Ovary (tissue), 9 donors: ENCODE results near the gene TAF3. TPM values are rescaled to one million over a fixed set of nuclear protein-coding genes. Genes with fewer than 3 reads are reported as not detected.

Experiments
- DNase-seq, 5 donors: peaks; one replicate each; pipeline ENCODE4 v3.0.0-alpha.2; 2019 to 2020
- H3K27ac ChIP-seq, 2 donors: fragments of 200-600 bp; one replicate each; pipeline versions ENCODE4 v1.5.1 to v1.8.0; 2019 to 2022
- H3K27me3 ChIP-seq: fragments of 200-600 bp; one replicate; pipeline ENCODE4 v1.8.0; 2022
- H3K36me3 ChIP-seq: fragments of 200-600 bp; sonication (generic); one replicate; pipeline ENCODE4 v1.5.1; 2019
- H3K4me1 ChIP-seq: one replicate; pipeline ENCODE4 v1.8.1; 2013; ENCODE audit warnings: mild to moderate bottlenecking, moderate library complexity; ENCODE audit not compliant: insufficient read depth
- H3K4me3 ChIP-seq: fragments of 200-600 bp; sonication (generic); one replicate; pipeline ENCODE4 v1.5.1; 2017
- H3K9me3 ChIP-seq, 2 donors: fragments of 200-600 bp in 1 of 2; sonication (generic) in 1 of 2; one replicate each; pipeline versions ENCODE4 v1.5.1 to v1.8.1; 2013 to 2019; ENCODE audit warnings: mild to moderate bottlenecking in 1 of 2, moderate library complexity in 1 of 2
- CTCF ChIP-seq, 3 donors: fragments of 450-650 bp in 2 of 3; fragments of 200-600 bp in 1 of 3; IDR thresholded peaks; one replicate each; pipeline versions ENCODE4 v1.5.1 to v1.8.0; 2016 to 2022; ENCODE audit warnings: antibody characterized with exemption in 3 of 3, mild to moderate bottlenecking in 1 of 3
- EP300 ChIP-seq: sonication (generic); formaldehyde crosslinking; IDR thresholded peaks from one replicate; pipeline ENCODE4 v1.6.1; 2017; ENCODE audit warnings: antibody characterized with exemption
- POLR2A ChIP-seq: fragments of 450-650 bp; IDR thresholded peaks from one replicate; pipeline ENCODE4 v1.6.1; 2017; ENCODE audit warnings: antibody characterized with exemption, mild to moderate bottlenecking, moderate library complexity
- WGBS, 3 donors: extraction: QIAGEN DNeasy Blood & Tissue Kit in 1 of 3; methylation state at CpG; one replicate each; pipeline versions ENCODE4 v1.1.5 to v1.1.7; 2013 to 2017; 5-methylcytosine and 5-hydroxymethylcytosine counted together
- intact Hi-C, 4 donors: fragments of 100-400 bp; cut with DNase I; formaldehyde crosslinking; loops; one replicate each; pipeline versions ENCODE4 v1.11.0 to v1.15.1; 2022 to 2023
- polyA plus RNA-seq, 2 donors: library from polyadenylated mRNA; stranded (reverse); fragments of 200-250 nt in 1 of 2; fragments of 350-450 nt in 1 of 2; fragmentation: Illumina TruSeq in 1 of 2; extraction: RNeasy Lipid Tissue Mini Kit (QIAGEN cat#74804) in 1 of 2; gene quantifications; one replicate each; pipeline ENCODE4 v1.2.3, GENCODE V29; 2013 to 2014
- total RNA-seq, 7 donors: library from RNA; depleted of rRNA in 2 of 7; stranded (reverse); fragments of >200 nt in 2 of 7; fragmentation: NEBNext Ultra II Directional in 3 of 7; extraction: Animal tissue kit (Norgen Biotek cat#: 25700) in 3 of 7; gene quantifications; one replicate each; pipeline versions ENCODE4 v1.1.0 to v1.2.4, GENCODE V29; 2016 to 2023
- donor health status: DM: no; HTN: no; CAD: no; lungs with moderate emphysema.
- donor health status: DM: no; HTN: no; CAD: no.
- donor health status: Bipolar disorder and iron deficiency.
- donor health status: DM: yes; HTN: yes; CAD: no.
- donor health status: DM: no; HTN: no; CAD: no.
- donor health status: DM: yes; HTN: yes; CAD: no.

Gene TAF3
- total and polyA plus RNA-seq, 9 donors, result 7.1 to 15.9 (median 11.8) TPM

DNA sequence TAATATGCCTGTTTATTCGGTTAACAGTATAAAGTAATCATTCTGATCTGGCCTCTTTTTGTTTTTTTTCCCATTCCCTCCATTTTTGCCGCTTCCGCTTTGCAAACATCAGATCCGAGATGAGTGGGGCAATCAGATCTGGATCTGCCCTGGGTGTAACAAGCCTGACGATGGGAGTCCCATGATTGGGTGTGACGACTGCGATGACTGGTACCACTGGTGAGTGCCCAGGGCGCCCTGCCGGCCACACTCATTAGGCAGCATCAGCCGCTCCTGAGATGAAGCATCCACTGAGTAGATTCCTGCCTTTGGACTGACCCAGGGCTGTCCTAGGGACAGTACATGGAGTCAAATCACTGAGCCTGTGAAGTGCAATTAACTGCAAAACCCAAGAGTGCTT lies 195.3 kb downstream of the TAF3 start:
- 97 to 98% (median 97%) methylated on average over 10 of the region's 10 CpGs for WGBS, 3 donors
- TF ChIP-seq CTCF (IDR thresholded peaks at IDR 0.05), result no peak
- no peak for TF ChIP-seq POLR2A
- TF ChIP-seq EP300, result no peak
- intact Hi-C loops, result no loop called here
- no peaks in the 10 kb centered on the region for H3K27me3 ChIP-seq
- H3K36me3 ChIP-seq, result no peaks in the 10 kb centered on the region
- no peak for DNase-seq
- no peaks in the 10 kb centered on the region for H3K9me3 ChIP-seq
- H3K4me3 ChIP-seq, result no peak overlapping the region
- H3K27ac ChIP-seq, result no peak overlapping the region
- no peaks in the 10 kb centered on the region for H3K4me1 ChIP-seq

GRCh38 chr10:8014649-8015048 lies 196.3 kb downstream of the TAF3 start:
- Histone ChIP-seq H3K9me3 (no peaks in the 10 kb centered on the region), H3K27ac (no peak overlapping the region), H3K36me3 (no peaks in the 10 kb centered on the region), H3K27me3 (no peaks in the 10 kb centered on the region), H3K4me1 (no peaks in the 10 kb centered on the region), H3K4me3 (no peak overlapping the region)
- 90 to 95% (median 95%) methylated on average over 16 of the region's 16 CpGs for WGBS, 3 donors
- TF ChIP-seq CTCF (IDR thresholded peaks at IDR 0.05) (no peak), EP300 (no peak), POLR2A (no peak)
- no peak for DNase-seq
- intact Hi-C loops, result no loop called here

DNA sequence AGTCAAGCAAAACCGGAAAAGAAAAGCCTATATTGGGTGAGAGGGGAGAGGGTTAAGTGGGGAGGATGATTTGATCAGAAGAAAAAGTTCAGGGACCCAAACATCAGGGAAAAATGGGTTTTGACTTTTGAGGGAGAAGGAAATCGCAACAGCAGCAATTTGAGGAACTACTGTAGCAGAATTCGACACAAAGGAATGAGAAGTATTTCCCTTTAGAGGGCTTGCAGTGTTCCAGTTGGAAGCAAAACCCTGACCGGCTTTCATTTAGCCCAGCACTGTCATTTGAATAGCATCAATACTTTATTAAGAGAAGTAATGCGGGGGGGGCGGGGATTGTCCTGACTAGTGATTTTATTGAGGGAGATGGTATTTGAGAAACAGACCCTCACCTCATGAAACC lies 199.0 kb downstream of the TAF3 start:
- H3K27ac ChIP-seq, result no peak overlapping the region
- H3K4me3 ChIP-seq, result no peak overlapping the region
- no peak for DNase-seq
- TF ChIP-seq EP300 (no peak), CTCF (IDR thresholded peaks at IDR 0.05) (no peak), POLR2A (no peak)
- no peaks in the 10 kb centered on the region for H3K27me3 ChIP-seq
- no peaks in the 10 kb centered on the region for H3K36me3 ChIP-seq
- intact Hi-C loops, result no loop called here
- no peaks in the 10 kb centered on the region for H3K4me1 ChIP-seq
- H3K9me3 ChIP-seq, result no peaks in the 10 kb centered on the region
- WGBS, 3 donors, result 35 to 42% (median 36%) methylated on average over 6 of the region's 6 CpGs

DNA sequence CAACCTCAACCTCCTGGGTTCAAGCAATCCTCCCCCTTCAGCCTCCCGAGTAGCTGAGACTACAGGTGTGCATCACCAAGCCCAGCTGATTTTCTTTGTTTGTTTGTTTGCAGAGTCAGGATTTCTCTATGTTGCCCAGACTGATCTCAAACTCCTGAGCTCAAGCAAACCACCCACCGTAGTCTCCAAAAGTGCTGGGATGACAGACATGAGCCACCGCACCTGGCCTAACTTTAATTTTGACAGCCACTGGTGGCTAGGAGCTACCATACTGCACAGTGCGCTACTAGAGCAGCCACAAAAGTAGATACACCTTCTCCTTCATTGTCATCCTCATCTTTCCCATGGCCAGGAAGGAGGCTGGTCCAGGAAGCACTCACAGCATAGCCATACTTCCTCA lies 205.0 kb downstream of the TAF3 start:
- Histone ChIP-seq H3K9me3 (no peaks in the 10 kb centered on the region), H3K36me3 (no peaks in the 10 kb centered on the region), H3K27ac (no peak overlapping the region), H3K27me3 (no peaks in the 10 kb centered on the region), H3K4me3 (no peak overlapping the region), H3K4me1 (no peaks in the 10 kb centered on the region)
- no peak for DNase-seq
- intact Hi-C loops, result no loop called here
- WGBS, 3 donors, result 74 to 96% (median 77%) methylated on average over 4 of the region's 4 CpGs
- TF ChIP-seq CTCF (IDR thresholded peaks at IDR 0.05), result no peak
- no peak for TF ChIP-seq EP300
- TF ChIP-seq POLR2A, result no peak

GRCh38 chr10:8023851-8024250 lies 205.5 kb downstream of the TAF3 start:
- no peak for DNase-seq
- 90 to 94% (median 90%) methylated on average over 2 of the region's 2 CpGs for WGBS, 3 donors
- intact Hi-C loops, result no loop called here
- H3K4me3 ChIP-seq, result no peak overlapping the region
- H3K27ac ChIP-seq, result no peak overlapping the region
- TF ChIP-seq POLR2A (no peak), CTCF (IDR thresholded peaks at IDR 0.05) (no peak), EP300 (no peak)
- H3K36me3 ChIP-seq, result no peaks in the 10 kb centered on the region
- no peaks in the 10 kb centered on the region for H3K9me3 ChIP-seq
- no peaks in the 10 kb centered on the region for H3K27me3 ChIP-seq
- no peaks in the 10 kb centered on the region for H3K4me1 ChIP-seq
